Measurements from ENCODE around the gene PCK1.

The PCK1 gene

GRCh38 chr20:57546956-57547649, 13.8 kb upstream of the PCK1 start:
- Histone ChIP-seq H3K36me3 (ENCODE audit: control insufficient read depth in 1 of 2, insufficient read depth in 2 of 2, low read depth in 1 of 2, low read length in 2 of 2) (no peaks in the 10 kb centered on the region), H3K4ac (ENCODE audit: low read depth in 1 of 2, low read length in 2 of 2) (no peak overlapping the region), H3K9me3 (ENCODE audit: control insufficient read depth, low read length) (no peaks in the 10 kb centered on the region), H3K9ac (ENCODE audit: low read length) (no peak overlapping the region), H2BK15ac (ENCODE audit: low read depth, poor library complexity, severe bottlenecking) (no peak overlapping the region), H3K27me3 (ENCODE audit: control insufficient read depth in 1 of 2, insufficient read depth in 1 of 2, low read length in 2 of 2) (peaks cover 24 to 87% of the 10 kb centered on the region in 2 experiments), H3K27ac (ENCODE audit: low read length, poor library complexity, severe bottlenecking) (no peak overlapping the region), H2BK5ac (ENCODE audit: low read depth, low read length, poor library complexity, severe bottlenecking) (no peak overlapping the region), H3K23ac (ENCODE audit: low read length in 2 of 2) (no peak overlapping the region), H3K18ac (ENCODE audit: low read depth in 1 of 2, low read length in 2 of 2) (no peak overlapping the region), H3K4me3 (ENCODE audit: insufficient read depth in 1 of 2, low read depth in 1 of 2, low read length in 2 of 2) (no peak overlapping the region), H4K91ac (ENCODE audit: low read length) (no peak overlapping the region), H3K4me2 (ENCODE audit: low read length, poor library complexity, severe bottlenecking) (no peak overlapping the region), H2BK12ac (ENCODE audit: low read length in 2 of 2) (no peak overlapping the region), H3K14ac (ENCODE audit: low read length in 2 of 2) (no peak overlapping the region), H3K4me1 (ENCODE audit: control insufficient read depth, insufficient read depth, low read depth, low read length) (no peaks in the 10 kb centered on the region), H2AK5ac (ENCODE audit: low read length, severe bottlenecking) (no peak overlapping the region), H2AFZ (ENCODE audit: low read depth, low read length) (no peak overlapping the region), H3K79me1 (replicated peaks; ENCODE audit: low read length, poor library complexity, severe bottlenecking) (no peaks in the 10 kb centered on the region), H2BK120ac (ENCODE audit: low read depth, low read length) (no peak overlapping the region), H4K8ac (ENCODE audit: low read length) (no peak overlapping the region)
- DNase-seq, result no peak
- 60% methylated on average over 6 of the region's 8 CpGs for WGBS

GRCh38 chr20:57548177-57549058, 12.5 kb upstream of the PCK1 start:
- Histone ChIP-seq H3K27ac (ENCODE audit: low read length, poor library complexity, severe bottlenecking) (no peak overlapping the region), H3K4me2 (ENCODE audit: low read length, poor library complexity, severe bottlenecking) (no peak overlapping the region), H2BK15ac (ENCODE audit: low read depth, poor library complexity, severe bottlenecking) (no peak overlapping the region), H2AFZ (ENCODE audit: low read depth, low read length) (no peak overlapping the region), H3K27me3 (ENCODE audit: control insufficient read depth in 1 of 2, insufficient read depth in 1 of 2, low read length in 2 of 2) (peaks cover 16 to 87% of the 10 kb centered on the region in 2 experiments), H2AK5ac (ENCODE audit: low read length, severe bottlenecking) (no peak overlapping the region), H3K4me3 (ENCODE audit: insufficient read depth in 1 of 2, low read depth in 1 of 2, low read length in 2 of 2) (no peak overlapping the region), H3K18ac (ENCODE audit: low read depth in 1 of 2, low read length in 2 of 2) (no peak overlapping the region), H3K23ac (ENCODE audit: low read length in 2 of 2) (no peak overlapping the region), H3K9me3 (ENCODE audit: control insufficient read depth, low read length) (no peaks in the 10 kb centered on the region), H3K9ac (ENCODE audit: low read length) (no peak overlapping the region), H3K4me1 (ENCODE audit: control insufficient read depth, insufficient read depth, low read depth, low read length) (no peaks in the 10 kb centered on the region), H2BK5ac (ENCODE audit: low read depth, low read length, poor library complexity, severe bottlenecking) (no peak overlapping the region), H4K8ac (ENCODE audit: low read length) (no peak overlapping the region), H3K14ac (ENCODE audit: low read length in 2 of 2) (no peak overlapping the region), H3K79me1 (replicated peaks; ENCODE audit: low read length, poor library complexity, severe bottlenecking) (no peaks in the 10 kb centered on the region), H3K36me3 (ENCODE audit: control insufficient read depth in 1 of 2, insufficient read depth in 2 of 2, low read depth in 1 of 2, low read length in 2 of 2) (no peaks in the 10 kb centered on the region), H4K91ac (ENCODE audit: low read length) (no peak overlapping the region), H2BK120ac (ENCODE audit: low read depth, low read length) (no peak overlapping the region), H2BK12ac (ENCODE audit: low read length in 2 of 2) (no peak overlapping the region), H3K4ac (ENCODE audit: low read depth in 1 of 2, low read length in 2 of 2) (no peak overlapping the region)
- no peak for DNase-seq
- 87% methylated on average over 21 of the region's 21 CpGs for WGBS

DNA sequence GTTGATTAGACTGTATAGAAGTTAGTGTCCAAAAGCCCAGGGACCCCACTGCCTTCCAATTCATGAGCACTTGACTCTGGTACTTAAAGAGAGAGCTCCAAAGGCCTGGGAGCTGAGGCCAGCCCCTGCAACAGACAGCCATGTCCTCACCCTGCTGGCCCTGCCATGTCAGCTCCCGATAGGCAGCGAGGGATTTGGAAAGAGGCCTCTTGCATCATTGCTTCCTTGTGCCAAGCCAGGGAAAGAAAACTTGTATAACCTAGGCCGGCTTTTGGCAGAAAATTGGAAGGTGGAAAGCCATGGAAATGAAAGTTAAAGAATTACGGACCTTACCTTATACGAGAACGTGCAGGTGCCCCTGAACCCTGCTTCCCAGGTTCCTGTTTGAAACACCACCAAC, 8.4 kb upstream of the PCK1 start:
- no peak overlapping the region for H3K18ac ChIP-seq (ENCODE audit: low read depth in 1 of 2, low read length in 2 of 2)
- no peak overlapping the region for H2AFZ ChIP-seq (ENCODE audit: low read depth, low read length)
- no peak overlapping the region for H3K4ac ChIP-seq (ENCODE audit: low read depth in 1 of 2, low read length in 2 of 2)
- no peak overlapping the region for H2AK5ac ChIP-seq (ENCODE audit: low read length, severe bottlenecking)
- no peak overlapping the region for H2BK120ac ChIP-seq (ENCODE audit: low read depth, low read length)
- no peaks in the 10 kb centered on the region for H3K9me3 ChIP-seq (ENCODE audit: control insufficient read depth, low read length)
- no peak overlapping the region for H4K91ac ChIP-seq (ENCODE audit: low read length)
- H3K27me3 ChIP-seq (ENCODE audit: control insufficient read depth in 1 of 2, insufficient read depth in 1 of 2, low read length in 2 of 2), result peaks cover 2 to 88% of the 10 kb centered on the region in 2 experiments
- H4K8ac ChIP-seq (ENCODE audit: low read length), result no peak overlapping the region
- no peak overlapping the region for H3K4me3 ChIP-seq (ENCODE audit: insufficient read depth in 1 of 2, low read depth in 1 of 2, low read length in 2 of 2)
- no peak overlapping the region for H3K14ac ChIP-seq (ENCODE audit: low read length in 2 of 2)
- no peak overlapping the region for H3K4me2 ChIP-seq (ENCODE audit: low read length, poor library complexity, severe bottlenecking)
- no peaks in the 10 kb centered on the region for H3K79me1 ChIP-seq (replicated peaks; ENCODE audit: low read length, poor library complexity, severe bottlenecking)
- no peak overlapping the region for H2BK5ac ChIP-seq (ENCODE audit: low read depth, low read length, poor library complexity, severe bottlenecking)
- H2BK12ac ChIP-seq (ENCODE audit: low read length in 2 of 2), result no peak overlapping the region
- no peaks in the 10 kb centered on the region for H3K4me1 ChIP-seq (ENCODE audit: control insufficient read depth, insufficient read depth, low read depth, low read length)
- no peak overlapping the region for H3K27ac ChIP-seq (ENCODE audit: low read length, poor library complexity, severe bottlenecking)
- no peak for DNase-seq
- H2BK15ac ChIP-seq (ENCODE audit: low read depth, poor library complexity, severe bottlenecking), result no peak overlapping the region
- 85% methylated on average over 6 of the region's 6 CpGs for WGBS
- H3K36me3 ChIP-seq (ENCODE audit: control insufficient read depth in 1 of 2, insufficient read depth in 2 of 2, low read depth in 1 of 2, low read length in 2 of 2), result no peaks in the 10 kb centered on the region
- no peak overlapping the region for H3K9ac ChIP-seq (ENCODE audit: low read length)
- H3K23ac ChIP-seq (ENCODE audit: low read length in 2 of 2), result no peak overlapping the region

DNA sequence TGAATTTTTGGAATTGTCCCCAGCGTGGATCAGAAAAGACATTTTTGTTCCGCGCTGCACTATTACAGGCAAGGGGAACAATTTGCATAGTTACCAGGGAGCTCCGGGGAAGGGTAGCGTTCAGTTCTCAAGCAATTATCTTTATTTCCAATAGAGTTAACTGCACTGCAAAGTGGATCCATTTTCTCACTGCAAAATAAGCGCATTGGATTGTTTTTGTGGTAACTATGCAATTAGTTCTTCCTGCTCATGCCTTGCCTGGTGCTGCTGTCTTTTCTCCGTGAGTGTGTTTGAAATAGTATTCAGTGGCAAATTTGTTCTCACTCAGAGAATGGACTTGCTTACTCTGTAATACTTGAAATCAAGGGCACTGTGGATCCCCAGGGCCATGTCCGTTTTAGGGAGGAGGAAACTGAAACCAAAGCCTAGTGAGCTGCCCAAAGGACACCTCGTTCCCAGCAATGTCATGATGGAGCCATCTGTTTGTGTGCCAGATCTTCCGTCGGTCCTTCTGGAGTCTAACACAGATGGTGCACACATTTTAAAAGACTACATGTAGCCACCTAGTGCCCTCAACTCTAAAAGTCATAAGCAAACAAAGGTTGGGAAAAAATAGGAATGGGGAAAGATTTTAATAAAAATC, 7.4 kb upstream of the PCK1 start:
- H2AK5ac ChIP-seq (ENCODE audit: low read length, severe bottlenecking), result no peak overlapping the region
- no peaks in the 10 kb centered on the region for H3K4me1 ChIP-seq (ENCODE audit: control insufficient read depth, insufficient read depth, low read depth, low read length)
- H3K4ac ChIP-seq (ENCODE audit: low read depth in 1 of 2, low read length in 2 of 2), result no peak overlapping the region
- no peak overlapping the region for H2AFZ ChIP-seq (ENCODE audit: low read depth, low read length)
- H2BK12ac ChIP-seq (ENCODE audit: low read length in 2 of 2), result no peak overlapping the region
- H3K36me3 ChIP-seq (ENCODE audit: control insufficient read depth in 1 of 2, insufficient read depth in 2 of 2, low read depth in 1 of 2, low read length in 2 of 2), result no peaks in the 10 kb centered on the region
- H3K23ac ChIP-seq (ENCODE audit: low read length in 2 of 2), result no peak overlapping the region
- no peak for DNase-seq
- H4K8ac ChIP-seq (ENCODE audit: low read length), result no peak overlapping the region
- H3K18ac ChIP-seq (ENCODE audit: low read depth in 1 of 2, low read length in 2 of 2), result no peak overlapping the region
- H3K4me2 ChIP-seq (ENCODE audit: low read length, poor library complexity, severe bottlenecking), result no peak overlapping the region
- no peak overlapping the region for H4K91ac ChIP-seq (ENCODE audit: low read length)
- H2BK5ac ChIP-seq (ENCODE audit: low read depth, low read length, poor library complexity, severe bottlenecking), result no peak overlapping the region
- H3K79me1 ChIP-seq (replicated peaks; ENCODE audit: low read length, poor library complexity, severe bottlenecking), result no peaks in the 10 kb centered on the region
- no peaks in the 10 kb centered on the region for H3K9me3 ChIP-seq (ENCODE audit: control insufficient read depth, low read length)
- no peak overlapping the region for H3K9ac ChIP-seq (ENCODE audit: low read length)
- no peak overlapping the region for H3K4me3 ChIP-seq (ENCODE audit: insufficient read depth in 1 of 2, low read depth in 1 of 2, low read length in 2 of 2)
- WGBS, result 80% methylated on average over 9 of the region's 11 CpGs
- no peak overlapping the region for H2BK15ac ChIP-seq (ENCODE audit: low read depth, poor library complexity, severe bottlenecking)
- H3K27ac ChIP-seq (ENCODE audit: low read length, poor library complexity, severe bottlenecking), result no peak overlapping the region
- no peak overlapping the region for H2BK120ac ChIP-seq (ENCODE audit: low read depth, low read length)
- peaks cover 9 to 91% of the 10 kb centered on the region in 2 experiments for H3K27me3 ChIP-seq (ENCODE audit: control insufficient read depth in 1 of 2, insufficient read depth in 1 of 2, low read length in 2 of 2)
- H3K14ac ChIP-seq (ENCODE audit: low read length in 2 of 2), result no peak overlapping the region

Data from mesenchymal stem cell (in vitro differentiated cells and primary cell).